Measurements from ENCODE around the gene MYCT1.

The MYCT1 gene

GRCh38 chr6:152726313-152726712 lies 28.6 kb downstream of the MYCT1 start:
- DNase-seq: no peak

DNA sequence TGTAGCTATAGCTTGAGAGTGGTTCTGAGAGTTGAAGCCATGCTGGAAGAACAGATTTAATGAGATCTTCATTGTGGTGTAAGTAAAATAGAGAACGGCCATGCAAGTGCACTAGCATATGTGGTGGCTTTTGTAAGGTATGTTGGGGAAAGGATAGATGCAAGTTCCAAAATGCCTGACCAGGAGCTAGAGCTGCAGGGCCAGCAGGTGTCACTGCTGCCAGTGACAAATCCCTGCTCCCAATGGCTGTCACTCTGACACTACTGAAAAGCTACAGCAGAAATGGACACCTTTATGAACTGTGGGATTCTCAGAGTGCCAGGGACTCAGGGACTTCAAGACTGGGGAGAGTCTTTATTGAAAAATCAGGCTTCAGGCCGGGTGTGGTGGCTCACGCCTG lies 29.8 kb downstream of the MYCT1 start:
- no peak for DNase-seq

DNA sequence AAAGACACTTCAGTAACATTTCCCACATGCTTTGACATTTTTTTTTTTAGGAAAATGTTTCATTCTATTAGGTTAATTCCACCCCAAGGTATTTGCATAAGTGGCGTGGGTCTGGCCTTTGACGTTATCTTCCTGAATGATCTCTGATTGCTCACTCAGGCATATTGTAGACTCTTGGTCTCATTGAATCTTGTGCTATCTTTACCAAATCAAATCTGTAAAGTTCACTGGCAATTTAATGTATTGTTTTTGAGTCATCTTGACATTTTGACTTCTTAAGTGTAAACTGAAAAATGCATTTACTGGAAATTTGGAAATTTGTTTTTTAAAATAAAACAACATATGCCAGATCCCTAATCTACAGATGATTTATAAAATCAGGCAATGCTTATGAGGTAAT lies 36.9 kb downstream of the MYCT1 start:
- DNase-seq: no peak

- DNase-seq: no peak
Measured at GRCh38 chr6:152736687-152737273, 39.1 kb downstream of the MYCT1 start.

- DNase-seq: no peak
Measured at GRCh38 chr6:152745509-152746171, 47.9 kb downstream of the MYCT1 start.

DNA sequence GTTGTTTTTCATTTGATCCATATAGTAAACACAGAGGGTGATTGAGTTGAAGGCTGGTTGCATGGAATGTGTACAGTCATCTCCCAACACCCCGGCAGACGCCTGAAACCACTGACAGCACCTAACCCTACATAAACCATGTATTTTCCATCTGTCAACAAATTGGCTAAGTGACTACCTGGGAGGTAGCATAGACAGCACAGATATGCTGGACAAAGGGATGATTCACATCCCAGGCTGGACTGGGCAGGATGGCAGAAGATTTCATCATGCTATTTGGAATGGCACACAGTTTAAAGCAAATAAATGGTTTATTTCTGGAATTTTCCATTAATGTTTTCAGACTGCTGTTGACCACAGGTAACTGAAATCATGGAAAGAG lies 48.5 kb downstream of the MYCT1 start:
- DNase-seq: no peak

DNA sequence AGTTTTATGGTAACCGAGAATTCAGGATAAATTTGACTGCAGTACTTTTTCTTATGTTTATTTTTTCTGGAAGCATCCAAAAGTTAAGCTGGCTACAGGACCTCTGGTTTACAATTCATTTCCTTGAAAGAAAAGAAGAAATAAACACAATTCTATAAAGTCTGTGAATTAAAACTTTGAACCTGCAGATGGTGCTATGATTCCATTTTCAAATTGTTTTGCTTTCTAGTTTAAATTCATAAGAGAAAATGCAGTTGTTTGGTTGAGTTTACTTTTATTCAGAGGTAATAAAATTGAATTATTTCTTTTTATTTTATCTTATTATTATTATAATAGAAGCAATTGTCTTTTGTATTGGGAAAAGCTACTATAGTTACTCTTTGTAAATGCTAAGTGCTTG lies 51.1 kb downstream of the MYCT1 start:
- DNase-seq: no peak

DNA sequence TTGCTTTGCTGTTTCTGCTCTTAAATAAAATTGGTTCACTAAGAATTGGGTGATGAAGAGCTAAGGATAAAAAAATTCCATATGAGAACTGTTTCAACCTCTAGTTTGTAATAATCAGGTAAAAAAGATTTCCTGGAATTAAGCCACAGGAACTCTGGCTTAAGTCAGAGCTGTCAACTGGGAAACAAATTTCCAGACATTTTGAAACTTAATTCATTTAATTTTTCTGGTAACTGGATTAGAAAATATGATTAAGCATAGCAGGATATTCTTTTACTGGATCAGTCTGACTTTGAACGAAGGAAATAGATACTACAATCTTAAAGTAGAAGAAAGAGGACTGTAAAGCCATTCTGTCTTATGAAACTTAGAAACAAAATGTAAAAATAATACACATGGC lies 51.6 kb downstream of the MYCT1 start:
- no peak for DNase-seq

- no peak for DNase-seq
Measured at GRCh38 chr6:152750694-152751093, 53.0 kb downstream of the MYCT1 start, which contains the start of gene VIP. Gene VIP, plus strand, starts transcription at chr6:152750797. Its CDS starts 1,381 bp downstream, at chr6:152752178.

GRCh38 chr6:152765331-152765730 lies 67.6 kb downstream of the MYCT1 start:
- DNase-seq: no peak

DNA sequence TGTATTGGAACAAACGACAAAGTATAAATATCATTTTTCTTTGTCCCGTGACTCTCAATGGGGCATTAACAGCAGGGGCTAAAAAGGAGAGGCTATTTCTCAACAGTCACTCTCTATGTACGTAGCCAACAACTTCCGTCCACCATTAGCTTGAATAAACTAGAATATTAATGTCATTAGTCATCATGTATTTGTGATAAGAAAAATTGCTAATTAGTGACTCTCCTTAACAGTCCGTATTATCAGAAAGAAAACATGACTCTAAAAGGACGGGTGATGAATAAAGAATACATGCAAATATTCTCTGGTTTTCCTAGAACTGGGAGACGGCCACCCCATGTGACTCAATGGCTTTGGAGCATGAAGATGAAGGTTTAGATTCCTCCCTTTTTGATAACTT lies 71.5 kb downstream of the MYCT1 start:
- DNase-seq: no peak

GRCh38 chr6:152769993-152770392 lies 72.3 kb downstream of the MYCT1 start:
- no peak for DNase-seq

DNA sequence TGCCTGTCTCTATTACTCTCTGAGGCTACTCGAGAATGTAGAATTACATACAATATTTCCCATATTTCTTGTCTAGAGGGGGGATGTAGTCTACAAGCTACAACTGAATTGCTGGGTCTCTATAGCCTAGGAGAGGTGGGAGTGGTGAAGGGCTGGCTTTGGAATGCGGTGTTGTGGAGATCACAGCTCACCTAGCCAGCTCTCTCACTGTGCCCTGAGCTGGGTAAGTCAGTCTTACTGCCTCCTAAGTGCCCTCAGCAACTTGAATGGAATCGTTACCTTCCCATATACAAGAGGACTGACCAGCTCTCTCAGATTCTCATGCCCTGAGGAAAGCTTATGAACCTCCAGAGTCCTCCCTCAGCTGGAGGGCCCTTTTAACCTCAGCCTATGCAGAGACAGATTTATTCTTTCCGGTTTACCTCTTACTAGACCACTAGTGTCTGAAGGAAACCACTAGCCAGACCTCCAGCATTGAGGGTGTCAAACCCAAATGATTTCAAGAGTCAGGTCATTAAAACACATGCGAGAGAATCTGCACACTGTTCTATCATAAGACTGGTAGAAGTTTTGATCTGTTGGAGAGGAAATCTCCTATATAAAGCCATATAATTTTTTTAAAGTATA lies 73.5 kb downstream of the MYCT1 start:
- DNase-seq: no peak
